ENCODE measurements around the gene KRT79. TPM values are rescaled to one million over a fixed set of nuclear protein-coding genes. Genes with fewer than 3 reads are reported as not detected.

The KRT79 gene
- total RNA-seq, 1 donor from 2014 or later, result not detected

DNA sequence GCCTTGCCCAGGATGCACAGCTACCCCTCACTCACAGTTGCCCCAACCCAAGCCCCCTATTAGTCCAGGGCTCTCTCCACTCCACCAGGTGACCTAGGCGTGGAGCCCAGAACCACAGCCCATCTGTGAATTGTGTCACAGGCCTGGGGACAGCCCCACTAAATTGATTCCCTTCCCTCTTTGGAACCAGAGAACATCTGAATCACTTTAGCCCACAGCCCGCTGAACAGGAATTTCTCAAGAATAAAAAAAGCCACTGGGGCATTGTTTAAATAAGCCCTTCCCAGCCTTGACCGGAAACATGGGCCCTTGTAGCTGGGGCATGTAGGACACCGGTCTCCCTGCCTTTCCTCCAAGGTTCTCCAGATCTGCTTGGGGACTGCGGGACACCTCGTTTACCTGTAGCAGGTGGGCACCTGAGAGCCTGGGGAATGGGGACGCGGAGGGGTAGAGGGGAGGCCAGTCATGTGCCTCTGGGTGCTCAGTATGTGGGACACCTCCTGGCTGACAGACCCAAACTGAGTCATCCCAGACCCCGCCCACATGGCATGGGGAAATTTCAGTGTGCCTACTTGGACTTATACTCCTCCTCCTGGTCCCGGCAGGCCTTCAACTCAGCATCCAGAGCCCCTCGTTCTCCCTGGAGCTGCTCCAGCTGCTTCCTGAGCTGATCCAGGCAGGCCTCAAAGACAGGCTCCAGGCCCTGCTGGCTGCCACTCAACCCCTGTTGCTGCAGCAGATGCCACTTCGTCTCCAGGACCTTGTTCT is 13.4 kb upstream of the KRT79 start:
- Mint-ChIP-seq H3K36me3 (no peaks in the 10 kb centered on the region), H3K27me3 (ENCODE audit: low read depth) (peaks cover 44% of the 10 kb centered on the region), H3K4me1 (peaks cover 6% of the 10 kb centered on the region), H3K27ac (no peak overlapping the region), H3K4me3 (no peak overlapping the region), H3K9me3 (no peaks in the 10 kb centered on the region)
- DNase-seq (ENCODE audit: low spot score in 2 of 2, unreplicated experiment in 2 of 2), result no peak
- no peak for TF ChIP-seq CTCF (IDR thresholded peaks at IDR 0.05; ENCODE audit: unreplicated experiment)

- Mint-ChIP-seq H3K9me3 (no peaks in the 10 kb centered on the region), H3K36me3 (no peaks in the 10 kb centered on the region), H3K27ac (no peak overlapping the region), H3K4me1 (peaks cover 6% of the 10 kb centered on the region), H3K4me3 (no peak overlapping the region), H3K27me3 (ENCODE audit: low read depth) (peaks cover 44% of the 10 kb centered on the region)
- no peak for TF ChIP-seq CTCF (IDR thresholded peaks at IDR 0.05; ENCODE audit: unreplicated experiment)
- no peak for DNase-seq (ENCODE audit: low spot score in 2 of 2, unreplicated experiment in 2 of 2)
These were observed 12.4 kb upstream of the KRT79 start for GRCh38 chr12:52846356-52846970.

- H3K4me3 Mint-ChIP-seq, result no peak overlapping the region
- H3K27ac Mint-ChIP-seq, result no peak overlapping the region
- no peak for TF ChIP-seq CTCF (IDR thresholded peaks at IDR 0.05; ENCODE audit: unreplicated experiment)
- H3K4me1 Mint-ChIP-seq, result peaks cover 6% of the 10 kb centered on the region
- no peaks in the 10 kb centered on the region for H3K9me3 Mint-ChIP-seq
- H3K27me3 Mint-ChIP-seq (ENCODE audit: low read depth), result peaks cover 42% of the 10 kb centered on the region
- no peak for DNase-seq (ENCODE audit: low spot score in 2 of 2, unreplicated experiment in 2 of 2)
- H3K36me3 Mint-ChIP-seq, result no peaks in the 10 kb centered on the region
These were observed 11.8 kb upstream of the KRT79 start for GRCh38 chr12:52845946-52846345.

GRCh38 chr12:52844386-52844785 is 10.3 kb upstream of the KRT79 start:
- no peak overlapping the region for H3K4me3 Mint-ChIP-seq
- TF ChIP-seq CTCF (IDR thresholded peaks at IDR 0.05; ENCODE audit: unreplicated experiment), result no peak
- DNase-seq (ENCODE audit: low spot score in 2 of 2, unreplicated experiment in 2 of 2), result no peak
- peaks cover 6% of the 10 kb centered on the region for H3K4me1 Mint-ChIP-seq
- peaks cover 52% of the 10 kb centered on the region for H3K27me3 Mint-ChIP-seq (ENCODE audit: low read depth)
- H3K36me3 Mint-ChIP-seq, result no peaks in the 10 kb centered on the region
- H3K9me3 Mint-ChIP-seq, result no peaks in the 10 kb centered on the region
- no peak overlapping the region for H3K27ac Mint-ChIP-seq

GRCh38 chr12:52839436-52840105 is 5.5 kb upstream of the KRT79 start:
- DNase-seq (ENCODE audit: low spot score in 2 of 2, unreplicated experiment in 2 of 2), result no peak
- no peak overlapping the region for H3K27ac Mint-ChIP-seq
- peaks cover 65% of the 10 kb centered on the region for H3K27me3 Mint-ChIP-seq (ENCODE audit: low read depth)

More at GRCh38 chr12:52839436-52840105, 5.5 kb upstream of the KRT79 start:
- no peak overlapping the region for H3K4me3 Mint-ChIP-seq
- H3K4me1 Mint-ChIP-seq, result peaks cover 6% of the 10 kb centered on the region
- no peak for TF ChIP-seq CTCF (IDR thresholded peaks at IDR 0.05; ENCODE audit: unreplicated experiment)
- H3K36me3 Mint-ChIP-seq, result no peaks in the 10 kb centered on the region
- H3K9me3 Mint-ChIP-seq, result no peaks in the 10 kb centered on the region
